ENCODE measurements around the gene DACT2. TPM values are rescaled to one million over a fixed set of nuclear protein-coding genes. Genes with fewer than 3 reads are reported as not detected.
A peak's percentile ranks its signal among the peaks of the same experiment; 100 is the strongest.
"Not testable (repeated sequence)": the region's sequence is repeated elsewhere in the genome, so short reads cannot be mapped to it uniquely, and the experiment has no call there.

Gene DACT2
- total RNA-seq, 1 donor from 2014 or later, result 1.8 TPM

GRCh38 chr6:168294901-168295300, 24.7 kb downstream of the DACT2 start:
- H3K27ac Mint-ChIP-seq, result no peak overlapping the region
- DNase-seq, result no peak
- peaks cover under 1% of the 10 kb centered on the region for H3K9me3 Mint-ChIP-seq
- intact Hi-C loops (cut with micrococcal nuclease), result no loop called here
- no peaks in the 10 kb centered on the region for H3K4me1 Mint-ChIP-seq
- no peaks in the 10 kb centered on the region for H3K36me3 Mint-ChIP-seq (ENCODE audit: low read depth)
- no peaks in the 10 kb centered on the region for H3K27me3 Mint-ChIP-seq
- H3K4me3 Mint-ChIP-seq, result no peak overlapping the region

DNA sequence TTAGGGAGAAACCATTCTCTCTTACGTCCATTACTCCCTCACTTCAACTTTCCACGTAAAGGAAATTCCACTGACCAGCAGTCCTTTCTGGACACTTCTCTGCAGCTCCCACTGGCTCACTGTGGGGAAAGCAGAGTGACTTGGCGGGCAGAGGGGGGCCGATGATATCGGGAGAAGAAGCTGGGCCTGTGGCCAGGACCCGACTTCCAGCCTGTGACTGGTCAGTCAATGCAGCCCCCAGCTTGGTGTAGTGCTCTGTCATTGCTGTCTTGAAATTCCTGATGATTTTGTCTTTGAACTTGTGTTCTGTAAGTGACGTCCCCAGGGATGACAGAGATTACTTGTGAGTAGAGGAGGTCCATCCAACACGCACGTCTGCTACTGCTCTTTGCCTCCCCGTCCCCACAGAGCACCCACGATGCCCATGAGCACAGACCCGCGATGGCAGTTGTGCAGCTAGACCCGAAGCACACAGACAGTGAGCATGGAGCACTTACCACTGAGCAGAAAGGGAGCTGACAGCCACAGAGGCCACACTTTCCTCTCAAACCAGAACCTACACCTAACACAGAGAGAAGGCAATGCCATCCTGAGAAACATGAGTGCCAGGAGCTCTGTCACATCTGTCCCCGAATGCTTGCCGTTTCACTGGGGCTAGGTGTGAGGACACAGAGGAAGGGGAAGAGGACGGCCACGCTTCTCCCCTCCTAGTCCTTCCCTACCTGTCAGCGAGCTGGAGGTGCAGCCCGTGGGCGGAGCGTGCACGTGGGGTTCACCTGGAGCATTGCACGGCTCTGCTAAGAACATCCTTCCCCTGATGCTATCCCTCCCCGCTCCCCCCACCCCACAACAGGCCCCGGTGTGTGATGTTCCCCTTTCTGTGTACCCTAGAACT, 25.7 kb downstream of the DACT2 start:
- Mint-ChIP-seq H3K4me1 (no peaks in the 10 kb centered on the region), H3K27ac (no peak overlapping the region), H3K27me3 (no peaks in the 10 kb centered on the region), H3K9me3 (peaks cover 3% of the 10 kb centered on the region), H3K4me3 (no peak overlapping the region), H3K36me3 (ENCODE audit: low read depth) (no peaks in the 10 kb centered on the region)
- no peak for DNase-seq
- intact Hi-C loops (cut with micrococcal nuclease), result no loop called here

GRCh38 chr6:168292826-168293225, 26.8 kb downstream of the DACT2 start:
- no peak overlapping the region for H3K27ac Mint-ChIP-seq
- DNase-seq, result no peak
- intact Hi-C loops (cut with micrococcal nuclease), result no loop called here
- no peak overlapping the region for H3K4me3 Mint-ChIP-seq
- no peaks in the 10 kb centered on the region for H3K27me3 Mint-ChIP-seq
- H3K36me3 Mint-ChIP-seq (ENCODE audit: low read depth), result no peaks in the 10 kb centered on the region
- H3K9me3 Mint-ChIP-seq, result peaks cover 8% of the 10 kb centered on the region
- peaks cover 6% of the 10 kb centered on the region for H3K4me1 Mint-ChIP-seq

DNA sequence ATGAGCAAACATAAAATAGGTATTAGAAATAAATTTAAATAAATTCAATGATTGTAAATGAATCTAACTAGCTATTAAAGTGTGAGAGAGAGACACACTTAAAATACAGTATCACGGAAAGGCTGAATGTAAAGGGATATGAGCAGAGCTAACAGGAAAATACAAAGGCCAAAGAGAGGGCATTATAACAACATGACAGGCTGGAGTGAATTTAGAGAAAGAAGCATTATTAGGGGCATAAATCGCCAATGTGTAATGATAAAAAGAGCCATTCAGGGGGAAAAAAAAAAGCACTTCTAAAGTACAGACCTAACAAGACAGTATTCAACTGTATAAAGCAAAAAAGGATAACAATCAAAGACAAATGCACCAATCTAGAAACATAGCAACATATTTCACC, 28.1 kb downstream of the DACT2 start:
- H3K36me3 Mint-ChIP-seq (ENCODE audit: low read depth), result no peaks in the 10 kb centered on the region
- peaks cover 9% of the 10 kb centered on the region for H3K9me3 Mint-ChIP-seq
- H3K4me1 Mint-ChIP-seq, result peaks cover 9% of the 10 kb centered on the region
- no peak overlapping the region for H3K4me3 Mint-ChIP-seq
- H3K27me3 Mint-ChIP-seq, result no peaks in the 10 kb centered on the region
- intact Hi-C loops (cut with micrococcal nuclease), result no loop called here
- no peak for DNase-seq
- H3K27ac Mint-ChIP-seq, result no peak overlapping the region

DNA sequence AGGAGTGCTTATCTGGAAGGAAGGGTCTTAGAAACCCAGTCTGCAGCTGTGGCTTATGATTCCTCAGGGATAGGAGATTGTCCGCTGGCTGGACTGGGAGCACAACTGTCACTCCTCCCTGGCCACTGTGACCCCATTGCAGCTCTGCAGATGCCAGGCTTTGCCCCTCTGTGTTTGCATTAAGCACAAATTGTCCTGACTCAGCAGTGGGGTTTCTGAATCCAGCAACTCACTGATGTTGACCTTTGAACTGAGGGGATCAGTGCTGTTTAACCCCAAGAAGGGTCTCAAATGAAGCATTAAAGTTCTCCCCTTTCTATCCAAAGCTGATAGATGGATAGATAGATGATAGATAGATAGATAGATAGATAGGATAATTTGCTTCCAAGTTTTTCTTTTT, 29.5 kb downstream of the DACT2 start:
- H3K4me3 Mint-ChIP-seq, result no peak overlapping the region
- H3K27ac Mint-ChIP-seq, result no peak overlapping the region
- no peak for DNase-seq
- intact Hi-C loops (cut with micrococcal nuclease), result no loop called here
- peaks cover 13% of the 10 kb centered on the region for H3K9me3 Mint-ChIP-seq
- H3K27me3 Mint-ChIP-seq, result no peaks in the 10 kb centered on the region
- H3K4me1 Mint-ChIP-seq, result peaks cover 12% of the 10 kb centered on the region
- H3K36me3 Mint-ChIP-seq (ENCODE audit: low read depth), result no peaks in the 10 kb centered on the region

GRCh38 chr6:168289571-168289962, 30.0 kb downstream of the DACT2 start:
- DNase-seq, result no peak
- intact Hi-C loops (cut with micrococcal nuclease), result no loop called here
- Mint-ChIP-seq H3K27ac (no peak overlapping the region), H3K9me3 (peaks cover 16% of the 10 kb centered on the region), H3K27me3 (no peaks in the 10 kb centered on the region), H3K4me1 (peaks cover 12% of the 10 kb centered on the region), H3K4me3 (no peak overlapping the region), H3K36me3 (ENCODE audit: low read depth) (no peaks in the 10 kb centered on the region)

DNA sequence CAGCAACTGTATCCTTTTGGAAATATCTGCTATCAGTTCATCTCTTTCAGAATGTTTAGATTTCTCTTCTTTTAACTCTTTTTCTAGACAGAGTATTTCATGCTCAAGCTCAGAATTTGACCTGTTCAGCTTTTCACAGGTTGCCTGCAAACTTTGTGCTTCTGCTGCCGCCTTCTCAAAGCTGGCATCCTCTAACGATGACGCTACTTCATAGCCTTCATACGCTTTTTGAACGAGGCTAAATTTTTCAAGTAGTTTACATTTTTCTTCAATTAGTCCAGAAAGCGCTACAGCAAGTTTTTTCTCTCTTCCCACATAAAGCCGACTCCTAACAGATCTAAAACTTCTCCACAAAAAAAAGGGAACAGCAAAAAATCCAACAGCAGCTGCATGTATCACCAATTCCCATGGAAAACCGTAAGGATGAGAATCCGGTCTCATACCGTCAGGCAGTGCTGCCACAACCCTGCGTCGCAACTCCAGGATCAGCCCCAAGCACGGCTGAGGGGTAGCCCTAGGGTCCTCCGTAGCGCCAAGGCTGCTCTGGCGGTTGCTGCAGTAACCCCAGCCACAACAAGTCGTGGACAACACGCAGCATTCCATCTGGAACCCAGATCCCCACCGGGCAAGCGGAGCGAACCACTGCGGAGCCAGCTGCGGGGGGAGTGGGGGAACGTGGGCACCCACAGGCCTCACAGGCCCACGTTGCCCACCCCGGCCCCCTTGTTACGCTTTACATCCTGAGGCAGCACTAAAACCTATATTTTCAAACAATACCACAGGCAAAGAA, 30.6 kb downstream of the DACT2 start:
- intact Hi-C loops (cut with micrococcal nuclease), result no loop called here
- no peaks in the 10 kb centered on the region for H3K36me3 Mint-ChIP-seq (ENCODE audit: low read depth)
- no peak overlapping the region for H3K27ac Mint-ChIP-seq
- H3K9me3 Mint-ChIP-seq, result peaks cover 20% of the 10 kb centered on the region
- DNase-seq, result no peak
- H3K27me3 Mint-ChIP-seq, result no peaks in the 10 kb centered on the region
- peaks cover 12% of the 10 kb centered on the region for H3K4me1 Mint-ChIP-seq
- no peak overlapping the region for H3K4me3 Mint-ChIP-seq

GRCh38 chr6:168287460-168287859, 32.1 kb downstream of the DACT2 start:
- Mint-ChIP-seq H3K4me3 (peak overlapping the region; percentile 4), H3K27ac (peak overlapping the region; percentile 84), H3K9me3 (peaks cover 20% of the 10 kb centered on the region), H3K4me1 (peaks cover 12% of the 10 kb centered on the region)
- H3K36me3 Mint-ChIP-seq (ENCODE audit: low read depth); H3K27me3 Mint-ChIP-seq; DNase-seq: not testable (repeated sequence)
- intact Hi-C loops (cut with micrococcal nuclease), result loop anchor here (2.0 kb wide), 1 partner anchor 63 kb away; no protein-coding TSS in a partner anchor

DNA sequence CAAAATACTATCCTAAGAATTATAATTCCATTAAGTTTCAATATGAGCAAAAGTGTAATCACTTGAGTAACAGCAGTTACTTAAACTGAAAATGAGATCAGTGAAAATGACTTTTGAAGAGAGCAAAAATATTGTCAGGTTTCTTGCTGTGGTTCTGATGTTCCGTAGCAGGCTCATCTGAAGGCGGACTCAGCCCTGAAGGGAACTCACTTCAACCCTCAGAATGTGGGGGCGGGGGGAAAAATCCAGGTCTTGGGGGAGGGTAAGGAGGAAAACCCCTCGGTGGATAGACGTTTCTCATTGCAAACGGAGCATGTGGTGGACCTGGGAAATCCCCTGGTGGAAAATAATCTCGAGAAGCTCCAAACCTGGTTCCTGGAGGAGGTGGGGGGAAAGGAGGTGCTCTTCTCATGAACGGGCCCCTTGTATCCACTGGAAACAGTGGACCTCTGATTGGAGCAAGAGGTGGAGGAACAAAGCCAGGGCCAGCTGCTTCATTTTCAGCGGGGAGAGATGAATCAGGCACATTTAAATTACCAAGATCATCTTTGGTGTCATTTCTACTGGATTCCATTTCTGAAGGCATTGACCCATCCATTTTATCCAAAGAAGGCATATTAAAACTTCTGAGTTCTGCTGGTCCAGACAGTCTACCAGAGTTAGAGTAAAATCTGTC, 32.7 kb downstream of the DACT2 start:
- H3K36me3 Mint-ChIP-seq (ENCODE audit: low read depth); H3K27me3 Mint-ChIP-seq: not testable (repeated sequence)
- intact Hi-C loops (cut with micrococcal nuclease), result loop anchor here (2.0 kb wide), 1 partner anchor 64 kb away; no protein-coding TSS in a partner anchor
- DNase-seq, result peak; percentile 61
- Mint-ChIP-seq H3K27ac (peak overlapping the region; percentile 84), H3K9me3 (peaks cover 23% of the 10 kb centered on the region), H3K4me1 (peaks cover 12% of the 10 kb centered on the region), H3K4me3 (peak overlapping the region; percentile 4)

DNA sequence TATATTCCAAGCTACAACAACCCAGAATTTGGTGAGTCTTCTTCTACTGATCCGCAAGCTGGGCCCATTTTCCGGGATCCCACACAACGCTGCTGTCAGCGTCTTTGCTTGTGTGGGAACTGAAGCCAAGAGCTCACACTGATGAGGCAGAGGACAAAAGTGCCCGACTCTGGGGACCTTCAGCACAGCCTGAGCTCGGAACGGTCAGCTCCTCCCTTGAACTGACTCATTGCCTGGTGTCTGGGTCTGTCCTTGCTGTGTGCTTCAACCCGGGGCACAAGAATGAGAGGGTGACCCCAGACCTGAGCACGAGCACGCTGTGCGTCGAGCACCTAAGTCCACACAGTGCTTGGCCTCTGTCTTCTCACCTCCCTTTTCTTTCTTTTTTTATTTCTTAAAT, 33.5 kb downstream of the DACT2 start:
- no peaks in the 10 kb centered on the region for H3K36me3 Mint-ChIP-seq (ENCODE audit: low read depth)
- DNase-seq, result no peak
- no peaks in the 10 kb centered on the region for H3K27me3 Mint-ChIP-seq
- intact Hi-C loops (cut with micrococcal nuclease), result loop anchor here (2.0 kb wide), 1 partner anchor 65 kb away; no protein-coding TSS in a partner anchor
- peaks cover 26% of the 10 kb centered on the region for H3K9me3 Mint-ChIP-seq
- H3K4me3 Mint-ChIP-seq, result no peak overlapping the region
- peaks cover 12% of the 10 kb centered on the region for H3K4me1 Mint-ChIP-seq
- no peak overlapping the region for H3K27ac Mint-ChIP-seq

GRCh38 chr6:168285456-168285855, 34.1 kb downstream of the DACT2 start:
- Mint-ChIP-seq H3K4me3 (no peak overlapping the region), H3K36me3 (ENCODE audit: low read depth) (no peaks in the 10 kb centered on the region), H3K9me3 (peaks cover 26% of the 10 kb centered on the region), H3K4me1 (peaks cover 12% of the 10 kb centered on the region), H3K27me3 (no peaks in the 10 kb centered on the region), H3K27ac (no peak overlapping the region)
- DNase-seq, result no peak
- intact Hi-C loops (cut with micrococcal nuclease), result no loop called here

GRCh38 chr6:168284187-168284586, 35.4 kb downstream of the DACT2 start:
- DNase-seq, result no peak
- H3K27me3 Mint-ChIP-seq, result no peaks in the 10 kb centered on the region
- H3K9me3 Mint-ChIP-seq, result peaks cover 23% of the 10 kb centered on the region
- H3K36me3 Mint-ChIP-seq (ENCODE audit: low read depth), result no peaks in the 10 kb centered on the region
- no peak overlapping the region for H3K4me3 Mint-ChIP-seq
- intact Hi-C loops (cut with micrococcal nuclease), result no loop called here
- peaks cover 12% of the 10 kb centered on the region for H3K4me1 Mint-ChIP-seq
- no peak overlapping the region for H3K27ac Mint-ChIP-seq

DNA sequence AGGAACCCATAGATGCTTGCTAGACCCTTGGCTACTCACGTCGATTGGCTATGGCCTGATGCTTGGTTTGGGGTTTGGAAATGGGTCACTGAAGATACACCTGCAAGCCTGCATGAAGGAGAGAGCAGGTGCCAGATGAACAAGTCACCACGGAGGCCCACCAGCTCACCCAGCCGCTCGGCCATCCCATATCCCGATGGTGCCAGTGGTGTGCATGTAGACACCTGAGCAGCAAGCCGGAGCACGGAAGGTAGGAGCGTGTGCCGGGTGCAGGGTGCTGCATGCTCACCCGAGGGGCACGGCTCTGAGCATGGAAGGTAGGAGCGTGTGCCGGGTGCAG, 35.9 kb downstream of the DACT2 start:
- intact Hi-C loops (cut with micrococcal nuclease), result no loop called here
- Mint-ChIP-seq H3K9me3 (peaks cover 23% of the 10 kb centered on the region), H3K36me3 (ENCODE audit: low read depth) (no peaks in the 10 kb centered on the region), H3K27ac (no peak overlapping the region), H3K27me3 (no peaks in the 10 kb centered on the region), H3K4me3 (no peak overlapping the region), H3K4me1 (peaks cover 12% of the 10 kb centered on the region)
- no peak for DNase-seq

All from activated CD4-positive, alpha-beta T cell treated with anti-CD3 and anti-CD28 coated beads, Interleukin-2, amount 10 ng/mL, durations not matched to agents 24 days and 14 days (primary cell).